Bronchial epithelial cell (primary cell): Measurements from ENCODE around the gene SART1. TPM values are rescaled to one million over a fixed set of nuclear protein-coding genes. Genes with fewer than 3 reads are reported as not detected.

Experiments used
- DNase-seq: peaks from one replicate; pipeline ENCODE4 v3.0.0-alpha.2; 2010; ENCODE audit warnings: low read depth
- FAIRE-seq: peaks from 2 replicates; lab custom pipeline; 2011; peaks lifted over from hg19 to GRCh38; lab: Jason Lieb, UNC
- H3K27me3 ChIP-seq: 2 replicates; pipeline ENCODE4 v1.5.1; 2011; ENCODE audit warnings: low read length; ENCODE audit not compliant: control insufficient read depth, insufficient read depth
- H3K36me3 ChIP-seq: 2 replicates; pipeline ENCODE4 v1.5.1; 2011; ENCODE audit warnings: low read length; ENCODE audit not compliant: control insufficient read depth, insufficient read depth
- H3K4me3 ChIP-seq: 2 replicates; pipeline ENCODE4 v1.5.1; 2011; ENCODE audit warnings: mild to moderate bottlenecking, low read depth, low read length, control low read depth
- total RNA-seq: library from RNA; depleted of rRNA; stranded (reverse); fragments of >200 nt; gene quantifications from 2 replicates; pipeline ENCODE4 v1.2.1, GENCODE V29; 2014
- TF ChIP-seq, protein P1 (sequence below): IDR thresholded peaks from 2 replicates; pipeline ENCODE4 v1.5.1; 2011; ENCODE audit warnings: mild to moderate bottlenecking, moderate library complexity, low read length, control low read depth, inconsistent platforms; ENCODE audit not compliant: insufficient read depth, severe bottlenecking

The SART1 gene
- total RNA-seq: 32.4 and 51.7 TPM in 2 replicates

GRCh38 chr11:65961267-65962140, at the start of gene SART1:
Gene SART1, plus strand, starts transcription at chr11:65961734. Its CDS starts 47 bp downstream, at chr11:65961781.
- TF ChIP-seq, protein P1, sequence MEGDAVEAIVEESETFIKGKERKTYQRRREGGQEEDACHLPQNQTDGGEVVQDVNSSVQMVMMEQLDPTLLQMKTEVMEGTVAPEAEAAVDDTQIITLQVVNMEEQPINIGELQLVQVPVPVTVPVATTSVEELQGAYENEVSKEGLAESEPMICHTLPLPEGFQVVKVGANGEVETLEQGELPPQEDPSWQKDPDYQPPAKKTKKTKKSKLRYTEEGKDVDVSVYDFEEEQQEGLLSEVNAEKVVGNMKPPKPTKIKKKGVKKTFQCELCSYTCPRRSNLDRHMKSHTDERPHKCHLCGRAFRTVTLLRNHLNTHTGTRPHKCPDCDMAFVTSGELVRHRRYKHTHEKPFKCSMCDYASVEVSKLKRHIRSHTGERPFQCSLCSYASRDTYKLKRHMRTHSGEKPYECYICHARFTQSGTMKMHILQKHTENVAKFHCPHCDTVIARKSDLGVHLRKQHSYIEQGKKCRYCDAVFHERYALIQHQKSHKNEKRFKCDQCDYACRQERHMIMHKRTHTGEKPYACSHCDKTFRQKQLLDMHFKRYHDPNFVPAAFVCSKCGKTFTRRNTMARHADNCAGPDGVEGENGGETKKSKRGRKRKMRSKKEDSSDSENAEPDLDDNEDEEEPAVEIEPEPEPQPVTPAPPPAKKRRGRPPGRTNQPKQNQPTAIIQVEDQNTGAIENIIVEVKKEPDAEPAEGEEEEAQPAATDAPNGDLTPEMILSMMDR: no peak
- FAIRE-seq: no peak
- peaks cover 22% of the 10 kb centered on the region for H3K36me3 ChIP-seq
- H3K4me3 ChIP-seq: peak within 1 kb of the TSS; percentile 79
- no peaks in the 10 kb centered on the region for H3K27me3 ChIP-seq
- DNase-seq: peak; percentile 91

- no peak for FAIRE-seq
- TF ChIP-seq, protein P1: no peak
- peaks cover 2% of the 10 kb centered on the region for H3K36me3 ChIP-seq
- peak; percentile 91 for DNase-seq
- no peaks in the 10 kb centered on the region for H3K27me3 ChIP-seq
- H3K4me3 ChIP-seq: no peak overlapping the region
These were observed 48.7 kb upstream of the SART1 start for GRCh38 chr11:65912845-65913244.

- FAIRE-seq (no peak), DNase-seq (no peak)
- Histone ChIP-seq H3K36me3 (peaks cover 2% of the 10 kb centered on the region), H3K27me3 (no peaks in the 10 kb centered on the region), H3K4me3 (no peak overlapping the region)
- TF ChIP-seq, protein P1: no peak
These were observed 46.3 kb upstream of the SART1 start for GRCh38 chr11:65915101-65915820.

DNA sequence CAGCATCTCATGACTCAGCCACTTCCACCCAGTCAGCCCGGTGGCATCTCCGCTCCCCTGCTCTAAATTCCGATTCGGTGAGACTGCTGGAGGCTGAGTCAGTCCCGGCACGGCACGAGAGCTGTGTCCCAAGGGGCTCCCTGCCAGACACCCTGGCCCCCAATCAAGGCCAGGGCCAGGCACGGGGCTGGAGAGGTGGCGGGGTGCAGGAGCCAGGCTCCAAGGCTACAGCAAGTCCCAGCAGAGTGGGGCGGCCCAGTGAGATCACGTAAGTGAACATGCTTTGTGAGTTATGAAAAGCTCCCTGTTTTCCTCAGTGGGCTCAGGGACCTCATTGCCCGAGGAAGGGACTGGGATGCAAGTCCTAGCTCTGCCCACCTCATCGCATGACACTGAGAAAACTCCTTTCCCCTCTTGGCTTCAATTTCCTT, 45.7 kb upstream of the SART1 start:
- FAIRE-seq: peak; percentile 60
- TF ChIP-seq, protein P1: no peak
- Histone ChIP-seq H3K4me3 (no peak overlapping the region), H3K27me3 (no peaks in the 10 kb centered on the region), H3K36me3 (peaks cover 7% of the 10 kb centered on the region)
- DNase-seq: peak; percentile 95

GRCh38 chr11:65916391-65916790, 45.1 kb upstream of the SART1 start:
- TF ChIP-seq, protein P1: no peak
- Histone ChIP-seq H3K36me3 (peaks cover 7% of the 10 kb centered on the region), H3K4me3 (no peak overlapping the region), H3K27me3 (no peaks in the 10 kb centered on the region)
- no peak for FAIRE-seq
- DNase-seq: no peak
